Progenitor cell of endocrine pancreas (in vitro differentiated cells): ENCODE measurements around the gene ZNF785. TPM values are rescaled to one million over a fixed set of nuclear protein-coding genes. Genes with fewer than 3 reads are reported as not detected.

Experiments used
- DNase-seq: peaks from one replicate; pipeline ENCODE4 v3.0.0; 2021; ENCODE audit warnings: low spot score; ENCODE audit not compliant: unreplicated experiment
- H3K27ac Mint-ChIP-seq: 2 replicates; pipeline ENCODE4 v1.8.0; 2021; ENCODE audit warnings: mild to moderate bottlenecking, moderate library complexity, mixed read lengths
- H3K27me3 Mint-ChIP-seq: 2 replicates; pipeline ENCODE4 v1.8.0; 2021; ENCODE audit warnings: mixed read lengths
- H3K36me3 Mint-ChIP-seq: 2 replicates; pipeline ENCODE4 v1.8.0; 2022; ENCODE audit warnings: mixed read lengths; ENCODE audit not compliant: insufficient read depth
- H3K4me1 Mint-ChIP-seq: 2 replicates; pipeline ENCODE4 v1.8.0; 2021; ENCODE audit warnings: low read depth, mixed read lengths
- H3K4me3 Mint-ChIP-seq: 2 replicates; pipeline ENCODE4 v1.8.0; 2021; ENCODE audit warnings: low read depth, mild to moderate bottlenecking, moderate library complexity, mixed read lengths
- H3K9me3 Mint-ChIP-seq: 2 replicates; pipeline ENCODE4 v1.8.0; 2021; ENCODE audit warnings: low read depth, mixed read lengths
- total RNA-seq: library from RNA; stranded (reverse); gene quantifications from 2 replicates; pipeline ENCODE4 v1.2.1, GENCODE V29; 2021
- TF ChIP-seq, protein P1 (sequence below): fragments of 200-600 bp; sonication (generic); IDR thresholded peaks from one replicate; pipeline ENCODE4 v1.5.0; 2021; ENCODE audit warnings: antibody characterized with exemption, mild to moderate bottlenecking; ENCODE audit not compliant: unreplicated experiment

The ZNF785 gene
- total RNA-seq, 1 donor from 2014 or later, result 50.0 TPM

DNA sequence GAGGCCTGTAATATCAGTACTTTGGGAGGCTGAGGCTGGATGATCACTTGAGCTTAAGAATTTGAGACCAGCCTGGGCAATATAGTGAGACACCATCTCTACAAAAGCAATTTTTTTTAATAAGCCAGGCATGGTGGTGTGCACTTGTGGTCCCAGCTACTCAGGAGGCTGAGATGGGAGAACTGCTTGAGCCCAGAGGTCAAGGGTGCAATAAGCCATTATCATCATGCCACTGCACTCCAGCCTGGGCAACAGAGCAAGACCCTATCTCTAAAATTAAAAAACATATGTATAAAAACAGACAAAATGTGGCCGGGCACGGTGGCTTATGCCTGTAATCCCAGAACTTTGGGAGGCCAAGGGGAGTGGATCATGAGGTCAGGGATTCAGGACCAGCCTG lies 3.2 kb upstream of the ZNF785 start:
- Mint-ChIP-seq H3K4me1 (peaks cover 4% of the 10 kb centered on the region), H3K27me3 (no peaks in the 10 kb centered on the region), H3K36me3 (peaks cover 10% of the 10 kb centered on the region), H3K9me3 (no peaks in the 10 kb centered on the region), H3K27ac (no peak overlapping the region), H3K4me3 (no peak overlapping the region)
- TF ChIP-seq, protein P1, sequence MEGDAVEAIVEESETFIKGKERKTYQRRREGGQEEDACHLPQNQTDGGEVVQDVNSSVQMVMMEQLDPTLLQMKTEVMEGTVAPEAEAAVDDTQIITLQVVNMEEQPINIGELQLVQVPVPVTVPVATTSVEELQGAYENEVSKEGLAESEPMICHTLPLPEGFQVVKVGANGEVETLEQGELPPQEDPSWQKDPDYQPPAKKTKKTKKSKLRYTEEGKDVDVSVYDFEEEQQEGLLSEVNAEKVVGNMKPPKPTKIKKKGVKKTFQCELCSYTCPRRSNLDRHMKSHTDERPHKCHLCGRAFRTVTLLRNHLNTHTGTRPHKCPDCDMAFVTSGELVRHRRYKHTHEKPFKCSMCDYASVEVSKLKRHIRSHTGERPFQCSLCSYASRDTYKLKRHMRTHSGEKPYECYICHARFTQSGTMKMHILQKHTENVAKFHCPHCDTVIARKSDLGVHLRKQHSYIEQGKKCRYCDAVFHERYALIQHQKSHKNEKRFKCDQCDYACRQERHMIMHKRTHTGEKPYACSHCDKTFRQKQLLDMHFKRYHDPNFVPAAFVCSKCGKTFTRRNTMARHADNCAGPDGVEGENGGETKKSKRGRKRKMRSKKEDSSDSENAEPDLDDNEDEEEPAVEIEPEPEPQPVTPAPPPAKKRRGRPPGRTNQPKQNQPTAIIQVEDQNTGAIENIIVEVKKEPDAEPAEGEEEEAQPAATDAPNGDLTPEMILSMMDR, result no peak
- no peak for DNase-seq

GRCh38 chr16:30585022-30585399 lies 486 bp downstream of the ZNF785 start:
- no peaks in the 10 kb centered on the region for H3K9me3 Mint-ChIP-seq
- peak overlapping the region; percentile 78 for H3K4me3 Mint-ChIP-seq
- peaks cover 19% of the 10 kb centered on the region for H3K36me3 Mint-ChIP-seq
- peaks cover 9% of the 10 kb centered on the region for H3K4me1 Mint-ChIP-seq
- TF ChIP-seq, protein P1, result no peak
- DNase-seq, result no peak
- H3K27me3 Mint-ChIP-seq, result no peaks in the 10 kb centered on the region
- H3K27ac Mint-ChIP-seq, result peak overlapping the region; percentile 93

DNA sequence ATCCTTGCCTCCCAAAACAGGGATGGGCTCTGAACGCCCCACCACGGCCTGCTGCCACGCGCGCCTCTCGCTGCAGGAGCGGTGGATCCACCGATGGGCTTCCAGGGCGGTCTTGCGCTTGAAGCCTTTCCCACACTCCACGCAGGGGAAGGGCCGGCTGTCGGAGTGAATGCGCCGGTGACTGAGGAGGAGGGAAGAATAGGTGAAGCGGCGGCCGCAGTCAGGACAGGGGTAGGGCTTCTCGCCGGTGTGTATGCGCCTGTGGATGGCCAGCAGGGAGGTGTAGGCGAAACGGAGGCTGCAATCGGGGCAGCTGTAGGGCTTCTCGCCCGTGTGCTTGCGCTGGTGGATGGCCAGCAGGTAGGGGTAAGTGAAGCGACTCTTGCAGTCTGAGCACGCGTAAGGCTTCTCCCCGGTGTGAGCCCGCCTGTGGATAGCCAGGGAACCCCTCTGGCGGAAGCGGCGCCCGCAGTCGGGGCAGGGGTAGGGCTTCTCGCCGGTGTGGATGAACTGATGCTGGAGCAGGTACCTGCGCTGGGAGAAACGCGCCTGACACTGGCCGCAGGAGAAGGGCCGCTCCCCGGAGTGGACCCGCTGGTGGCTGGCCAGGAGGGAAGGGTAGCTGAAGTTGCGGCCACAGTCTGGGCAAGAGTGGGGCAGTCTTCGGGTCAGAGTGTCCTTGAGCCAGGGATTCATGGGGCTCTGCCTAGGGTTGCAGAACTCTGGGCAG lies 2.7 kb downstream of the ZNF785 start:
- Mint-ChIP-seq H3K36me3 (peaks cover 18% of the 10 kb centered on the region), H3K27ac (peak overlapping the region; percentile 88), H3K9me3 (no peaks in the 10 kb centered on the region), H3K4me1 (peaks cover 9% of the 10 kb centered on the region), H3K4me3 (peak overlapping the region; percentile 24), H3K27me3 (no peaks in the 10 kb centered on the region)
- TF ChIP-seq, protein P1, result no peak
- DNase-seq, result no peak

- TF ChIP-seq, protein P1, result no peak
- no peaks in the 10 kb centered on the region for H3K9me3 Mint-ChIP-seq
- H3K4me1 Mint-ChIP-seq, result peaks cover 9% of the 10 kb centered on the region
- H3K27ac Mint-ChIP-seq, result no peak overlapping the region
- H3K36me3 Mint-ChIP-seq, result peaks cover 16% of the 10 kb centered on the region
- no peak for DNase-seq
- H3K4me3 Mint-ChIP-seq, result no peak overlapping the region
- no peaks in the 10 kb centered on the region for H3K27me3 Mint-ChIP-seq
Measured at GRCh38 chr16:30581457-30581856, 4.0 kb downstream of the ZNF785 start.

- H3K27me3 Mint-ChIP-seq, result no peaks in the 10 kb centered on the region
- H3K36me3 Mint-ChIP-seq, result peaks cover 7% of the 10 kb centered on the region
- no peak for DNase-seq
- TF ChIP-seq, protein P1, result no peak
- no peaks in the 10 kb centered on the region for H3K9me3 Mint-ChIP-seq
- H3K27ac Mint-ChIP-seq, result no peak overlapping the region
- H3K4me3 Mint-ChIP-seq, result no peak overlapping the region
- peaks cover 19% of the 10 kb centered on the region for H3K4me1 Mint-ChIP-seq
Measured at GRCh38 chr16:30574678-30575077, 10.8 kb downstream of the ZNF785 start.
